Nephron (organoid): ENCODE results near the gene SHF.
A peak's percentile ranks its signal among the peaks of the same experiment; 100 is the strongest.
"Not testable (repeated sequence)": the region's sequence is repeated elsewhere in the genome, so short reads cannot be mapped to it uniquely, and the experiment has no call there.

Experiments
- H3K27ac Mint-ChIP-seq, 3 experiments: 2 replicates each; pipeline ENCODE4 v1.8.0; 2020; ENCODE audit warnings: mixed read lengths in 3 of 3, mild to moderate bottlenecking in 2 of 3, moderate library complexity in 1 of 3
- H3K27me3 Mint-ChIP-seq: 2 replicates; pipeline ENCODE4 v1.8.0; 2021; ENCODE audit warnings: low read depth, mild to moderate bottlenecking, moderate library complexity, mixed read lengths
- H3K36me3 Mint-ChIP-seq: 2 replicates; pipeline ENCODE4 v1.8.0; 2020; ENCODE audit warnings: low read depth, mixed read lengths
- H3K4me1 Mint-ChIP-seq: 2 replicates; pipeline ENCODE4 v1.8.0; 2020; ENCODE audit warnings: mixed read lengths
- H3K4me3 Mint-ChIP-seq, 3 experiments: 2 replicates each; pipeline ENCODE4 v1.8.0; 2020; ENCODE audit warnings: mild to moderate bottlenecking in 3 of 3, mixed read lengths in 3 of 3, moderate library complexity in 2 of 3
- H3K9me3 Mint-ChIP-seq: 2 replicates; pipeline ENCODE4 v1.8.0; 2020; ENCODE audit warnings: mixed read lengths
- TF ChIP-seq, protein P1 (sequence below), 3 experiments: fragments of 200-600 bp; sonication (generic); IDR thresholded peaks; one replicate each; pipeline ENCODE4 v1.5.0; 2021; ENCODE audit warnings: antibody characterized with exemption in 3 of 3; ENCODE audit not compliant: unreplicated experiment in 3 of 3

SHF gene

GRCh38 chr15:45137703-45138102 is 50.1 kb downstream of the SHF start:
- Mint-ChIP-seq H3K27me3 (peaks cover 54% of the 10 kb centered on the region), H3K9me3 (no peaks in the 10 kb centered on the region), H3K27ac (no peak overlapping the region), H3K36me3 (no peaks in the 10 kb centered on the region), H3K4me3 (no peak overlapping the region), H3K4me1 (no peaks in the 10 kb centered on the region)
- TF ChIP-seq, protein P1, sequence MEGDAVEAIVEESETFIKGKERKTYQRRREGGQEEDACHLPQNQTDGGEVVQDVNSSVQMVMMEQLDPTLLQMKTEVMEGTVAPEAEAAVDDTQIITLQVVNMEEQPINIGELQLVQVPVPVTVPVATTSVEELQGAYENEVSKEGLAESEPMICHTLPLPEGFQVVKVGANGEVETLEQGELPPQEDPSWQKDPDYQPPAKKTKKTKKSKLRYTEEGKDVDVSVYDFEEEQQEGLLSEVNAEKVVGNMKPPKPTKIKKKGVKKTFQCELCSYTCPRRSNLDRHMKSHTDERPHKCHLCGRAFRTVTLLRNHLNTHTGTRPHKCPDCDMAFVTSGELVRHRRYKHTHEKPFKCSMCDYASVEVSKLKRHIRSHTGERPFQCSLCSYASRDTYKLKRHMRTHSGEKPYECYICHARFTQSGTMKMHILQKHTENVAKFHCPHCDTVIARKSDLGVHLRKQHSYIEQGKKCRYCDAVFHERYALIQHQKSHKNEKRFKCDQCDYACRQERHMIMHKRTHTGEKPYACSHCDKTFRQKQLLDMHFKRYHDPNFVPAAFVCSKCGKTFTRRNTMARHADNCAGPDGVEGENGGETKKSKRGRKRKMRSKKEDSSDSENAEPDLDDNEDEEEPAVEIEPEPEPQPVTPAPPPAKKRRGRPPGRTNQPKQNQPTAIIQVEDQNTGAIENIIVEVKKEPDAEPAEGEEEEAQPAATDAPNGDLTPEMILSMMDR (IDR thresholded peaks at IDR 0.05; ENCODE audit: unreplicated experiment in 3 of 3): no peak

DNA sequence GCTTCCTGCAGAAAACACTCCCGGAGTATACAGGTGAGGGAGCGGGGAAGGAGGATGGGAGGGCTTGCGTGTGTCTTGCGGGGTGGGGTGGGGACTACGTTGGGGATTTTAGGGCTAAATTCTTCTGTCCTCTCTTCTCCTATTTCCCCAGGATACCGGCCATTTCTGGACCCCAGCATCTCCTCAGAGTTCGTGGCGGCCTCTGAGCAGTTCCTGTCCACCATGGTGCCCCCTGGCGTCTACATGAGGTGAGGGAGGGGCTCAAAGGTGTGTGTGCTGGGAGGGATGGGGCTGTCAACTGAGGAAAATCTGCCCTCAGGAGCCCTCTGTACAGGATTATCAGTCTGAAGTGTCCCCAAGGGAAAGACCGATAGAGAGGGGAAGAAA is 51.4 kb downstream of the SHF start:
- H3K4me3 Mint-ChIP-seq: peak overlapping the region in 2 of 3 experiments; percentile 23 to 48
- H3K36me3 Mint-ChIP-seq: no peaks in the 10 kb centered on the region
- no peaks in the 10 kb centered on the region for H3K9me3 Mint-ChIP-seq
- TF ChIP-seq, protein P1 (IDR thresholded peaks at IDR 0.05; ENCODE audit: unreplicated experiment in 3 of 3): peak in 2 of 3 experiments; percentile 8 to 17
- no peaks in the 10 kb centered on the region for H3K4me1 Mint-ChIP-seq
- no peak overlapping the region for H3K27ac Mint-ChIP-seq
- H3K27me3 Mint-ChIP-seq: peaks cover 67% of the 10 kb centered on the region

DNA sequence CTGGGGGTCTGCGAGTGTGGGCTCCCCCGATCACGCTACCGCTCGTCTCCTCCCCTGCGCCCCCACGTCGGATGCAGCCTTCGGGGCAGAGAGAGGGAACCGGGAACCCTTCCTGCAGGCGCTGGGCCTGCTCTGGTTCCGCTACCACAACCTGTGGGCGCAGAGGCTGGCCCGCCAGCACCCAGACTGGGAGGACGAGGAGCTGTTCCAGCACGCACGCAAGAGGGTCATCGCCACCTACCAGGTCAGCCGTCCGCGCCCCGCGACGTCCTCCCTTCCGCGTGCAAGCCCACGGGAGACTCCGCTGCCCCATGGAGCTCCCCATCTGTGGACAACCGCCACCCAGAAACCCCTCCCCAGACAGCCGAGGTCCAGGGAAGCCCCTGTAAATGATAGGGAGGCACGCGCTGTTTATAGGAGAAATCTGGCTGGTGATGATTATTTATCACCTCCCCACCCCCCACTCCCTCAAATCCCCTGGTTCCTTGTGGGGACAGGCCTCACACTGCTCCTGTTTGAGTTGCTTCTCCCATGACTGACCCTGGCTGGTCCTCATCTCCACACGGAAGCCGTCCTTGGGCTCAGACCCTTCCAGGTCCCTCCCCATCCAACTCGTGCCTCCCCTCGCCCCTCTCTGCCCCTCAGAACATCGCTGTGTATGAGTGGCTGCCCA is 51.9 kb downstream of the SHF start:
- H3K36me3 Mint-ChIP-seq, H3K4me1 Mint-ChIP-seq, H3K9me3 Mint-ChIP-seq, H3K27ac Mint-ChIP-seq: not testable (repeated sequence)
- Mint-ChIP-seq H3K4me3 (peak overlapping the region in 1 of 3 experiments; percentile 35), H3K27me3 (peaks cover 72% of the 10 kb centered on the region)

DNA sequence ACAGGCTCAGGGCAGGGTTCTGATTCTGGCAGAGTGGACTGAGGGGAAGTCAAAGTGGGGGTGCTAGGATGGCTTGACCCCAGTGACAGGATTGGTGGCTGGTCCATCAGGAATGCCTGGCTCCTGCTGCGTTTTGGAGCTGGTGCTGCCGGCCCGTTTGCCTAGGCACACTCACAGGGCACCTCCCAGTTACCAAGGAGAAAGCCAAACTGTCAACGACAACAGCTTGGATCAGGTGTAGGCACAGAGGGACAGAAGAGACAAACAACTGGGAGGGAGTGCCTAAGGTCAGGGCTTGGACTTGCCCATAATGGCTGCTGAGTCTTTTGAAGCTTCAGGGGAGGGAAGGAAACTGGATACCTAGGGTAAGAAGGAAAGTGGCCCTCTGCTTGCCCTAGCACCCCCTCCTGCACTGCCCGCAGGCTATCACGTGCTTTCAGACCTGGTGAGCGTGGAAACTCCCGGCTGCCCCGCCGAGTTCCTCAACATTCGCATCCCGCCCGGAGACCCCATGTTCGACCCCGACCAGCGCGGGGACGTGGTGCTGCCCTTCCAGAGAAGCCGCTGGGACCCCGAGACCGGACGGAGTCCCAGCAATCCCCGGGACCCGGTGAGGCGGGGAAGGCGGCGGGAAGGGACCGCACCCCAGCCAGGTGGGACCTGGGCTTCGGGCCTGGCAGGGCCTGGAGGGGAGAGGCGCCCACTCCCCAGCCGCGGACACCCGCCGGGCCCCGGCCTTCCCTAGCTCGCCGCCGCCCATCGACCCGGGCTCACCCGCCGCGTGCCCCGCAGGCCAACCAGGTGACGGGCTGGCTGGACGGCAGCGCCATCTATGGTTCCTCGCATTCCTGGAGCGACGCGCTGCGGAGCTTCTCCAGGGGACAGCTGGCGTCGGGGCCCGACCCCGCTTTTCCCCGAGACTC is 52.8 kb downstream of the SHF start:
- Mint-ChIP-seq H3K4me1 (no peaks in the 10 kb centered on the region), H3K27me3 (peaks cover 81% of the 10 kb centered on the region), H3K4me3 (peak overlapping the region in 1 of 3 experiments; percentile 35), H3K36me3 (no peaks in the 10 kb centered on the region), H3K27ac (no peak overlapping the region), H3K9me3 (no peaks in the 10 kb centered on the region)
- TF ChIP-seq, protein P1 (IDR thresholded peaks at IDR 0.05; ENCODE audit: unreplicated experiment in 3 of 3): no peak

- H3K27ac Mint-ChIP-seq: no peak overlapping the region
- H3K4me3 Mint-ChIP-seq: peak overlapping the region in 1 of 3 experiments; percentile 25
- no peaks in the 10 kb centered on the region for H3K9me3 Mint-ChIP-seq
- H3K27me3 Mint-ChIP-seq: peaks cover 87% of the 10 kb centered on the region
- TF ChIP-seq, protein P1 (IDR thresholded peaks at IDR 0.05; ENCODE audit: unreplicated experiment in 3 of 3): no peak
- no peaks in the 10 kb centered on the region for H3K4me1 Mint-ChIP-seq
- no peaks in the 10 kb centered on the region for H3K36me3 Mint-ChIP-seq
These were observed 53.7 kb downstream of the SHF start for GRCh38 chr15:45134046-45134445.

- TF ChIP-seq, protein P1 (IDR thresholded peaks at IDR 0.05; ENCODE audit: unreplicated experiment in 3 of 3): no peak
- Mint-ChIP-seq H3K4me3 (no peak overlapping the region), H3K27me3 (peaks cover 90% of the 10 kb centered on the region), H3K9me3 (no peaks in the 10 kb centered on the region), H3K27ac (no peak overlapping the region), H3K4me1 (peaks cover 3% of the 10 kb centered on the region), H3K36me3 (no peaks in the 10 kb centered on the region)
These were observed 54.2 kb downstream of the SHF start for GRCh38 chr15:45133561-45133920.
